ENCODE measurements around the gene CTRB1.

The CTRB1 gene

DNA sequence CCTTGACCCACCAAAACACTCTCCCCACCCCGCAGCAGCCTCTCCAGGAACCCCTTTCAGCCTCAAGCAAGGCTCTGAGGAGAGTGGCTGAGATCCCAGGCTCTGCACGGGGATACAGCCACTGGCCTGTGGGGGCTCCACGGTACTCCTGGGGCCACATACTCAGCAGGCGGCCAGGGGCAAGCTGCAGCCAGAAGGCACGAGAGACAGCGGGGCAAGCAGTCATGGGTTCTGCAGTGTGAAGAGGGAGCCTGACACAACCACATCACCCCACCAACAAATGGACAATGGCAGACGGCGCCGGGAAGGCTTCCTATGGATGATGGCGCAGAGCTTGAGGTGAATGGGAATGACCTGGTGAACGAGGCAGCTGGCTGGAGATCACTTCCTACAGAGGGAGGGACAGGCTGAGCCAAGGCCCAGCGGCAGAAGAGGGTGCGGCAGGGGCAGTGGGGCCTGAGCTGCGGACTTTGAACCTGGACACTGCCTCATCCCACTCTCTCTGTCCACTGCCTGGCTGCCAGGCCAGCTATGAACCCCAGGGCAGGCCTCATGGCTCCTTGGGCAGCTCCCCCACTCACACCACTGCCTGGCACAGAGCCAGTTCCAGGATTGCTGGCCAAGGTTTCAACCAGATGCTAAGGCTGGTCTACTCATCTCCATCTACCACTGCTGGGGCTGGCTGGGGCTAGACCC is 43.5 kb downstream of the CTRB1 start:
- Histone ChIP-seq H3K27ac (ENCODE audit: low read length) (no peak overlapping the region), H3K9me3 (ENCODE audit: control insufficient read depth in 1 of 2, low read length in 2 of 2) (no peaks in the 10 kb centered on the region), H3K4me3 (ENCODE audit: low read depth in 1 of 2, low read length in 2 of 2) (no peak overlapping the region), H3K4me1 (ENCODE audit: control insufficient read depth in 1 of 2, insufficient read depth in 2 of 2, low read length in 2 of 2) (peaks cover 24 to 65% of the 10 kb centered on the region in 2 donors), H3K27me3 (ENCODE audit: low read depth, low read length) (no peaks in the 10 kb centered on the region), H3K36me3 (ENCODE audit: control insufficient read depth in 1 of 2, insufficient read depth in 2 of 2, low read length in 2 of 2) (no peaks in the 10 kb centered on the region)

DNA sequence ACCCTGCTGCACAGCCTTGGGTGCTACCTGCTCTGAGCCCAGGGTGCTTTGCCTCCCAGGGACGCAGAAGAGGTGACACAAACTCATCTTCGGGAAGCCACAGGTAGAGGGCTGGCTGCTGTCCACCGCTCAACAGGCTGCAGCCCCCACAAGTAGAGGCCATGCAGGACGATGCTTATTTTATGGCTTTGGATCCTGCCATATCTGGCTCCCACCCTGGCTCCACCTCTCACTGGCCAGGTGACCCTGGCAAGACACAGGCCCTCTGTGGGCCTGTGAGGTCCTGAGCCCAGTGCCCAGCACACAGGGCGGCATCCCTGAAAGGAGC is 44.0 kb downstream of the CTRB1 start:
- no peaks in the 10 kb centered on the region for H3K27me3 ChIP-seq (ENCODE audit: low read depth, low read length)
- no peak overlapping the region for H3K27ac ChIP-seq (ENCODE audit: low read length)
- no peak overlapping the region for H3K4me3 ChIP-seq (ENCODE audit: low read depth in 1 of 2, low read length in 2 of 2)
- no peaks in the 10 kb centered on the region for H3K9me3 ChIP-seq (ENCODE audit: control insufficient read depth in 1 of 2, low read length in 2 of 2)
- H3K4me1 ChIP-seq (ENCODE audit: control insufficient read depth in 1 of 2, insufficient read depth in 2 of 2, low read length in 2 of 2), result peaks cover 24 to 65% of the 10 kb centered on the region in 2 donors
- H3K36me3 ChIP-seq (ENCODE audit: control insufficient read depth in 1 of 2, insufficient read depth in 2 of 2, low read length in 2 of 2), result no peaks in the 10 kb centered on the region

DNA sequence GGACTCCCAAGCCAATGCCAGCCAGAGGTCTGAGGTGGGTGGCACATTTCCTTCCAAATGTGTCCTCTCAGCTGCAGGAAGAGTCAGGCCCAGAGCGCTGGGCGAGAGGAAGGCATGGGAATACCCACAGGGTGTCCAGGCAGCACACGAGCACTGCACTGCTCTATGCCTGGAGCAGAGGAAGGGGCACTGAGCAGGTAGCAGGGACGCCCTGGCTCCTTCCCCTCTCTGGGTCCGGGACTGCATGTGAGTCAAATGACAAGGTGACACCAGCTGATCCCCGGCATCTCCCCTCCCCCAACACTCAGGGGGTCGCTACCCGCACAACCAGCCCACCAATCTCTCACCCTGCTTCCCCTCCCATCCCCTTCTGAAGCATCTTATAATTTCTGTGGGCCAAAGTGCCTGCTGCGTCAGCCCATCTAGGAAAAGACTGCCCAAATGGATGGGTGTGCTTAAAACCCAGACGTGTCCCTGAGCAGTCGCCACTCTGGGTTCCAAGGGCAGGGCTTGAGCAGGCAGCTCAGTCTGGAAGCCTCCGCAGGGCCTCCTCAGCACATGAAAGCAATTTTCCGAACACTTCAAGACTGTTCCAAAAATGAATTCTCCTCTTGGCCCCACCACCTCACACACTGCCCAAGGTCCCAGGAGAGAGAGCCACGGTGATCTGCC is 44.6 kb downstream of the CTRB1 start:
- Histone ChIP-seq H3K4me1 (ENCODE audit: control insufficient read depth in 1 of 2, insufficient read depth in 2 of 2, low read length in 2 of 2) (peaks cover 22 to 60% of the 10 kb centered on the region in 2 donors), H3K36me3 (ENCODE audit: control insufficient read depth in 1 of 2, insufficient read depth in 2 of 2, low read length in 2 of 2) (no peaks in the 10 kb centered on the region), H3K27me3 (ENCODE audit: low read depth, low read length) (no peaks in the 10 kb centered on the region), H3K27ac (ENCODE audit: low read length) (peak overlapping the region; percentile 90), H3K9me3 (ENCODE audit: control insufficient read depth in 1 of 2, low read length in 2 of 2) (no peaks in the 10 kb centered on the region), H3K4me3 (ENCODE audit: low read depth in 1 of 2, low read length in 2 of 2) (peak overlapping the region; percentile 65 to 86)

DNA sequence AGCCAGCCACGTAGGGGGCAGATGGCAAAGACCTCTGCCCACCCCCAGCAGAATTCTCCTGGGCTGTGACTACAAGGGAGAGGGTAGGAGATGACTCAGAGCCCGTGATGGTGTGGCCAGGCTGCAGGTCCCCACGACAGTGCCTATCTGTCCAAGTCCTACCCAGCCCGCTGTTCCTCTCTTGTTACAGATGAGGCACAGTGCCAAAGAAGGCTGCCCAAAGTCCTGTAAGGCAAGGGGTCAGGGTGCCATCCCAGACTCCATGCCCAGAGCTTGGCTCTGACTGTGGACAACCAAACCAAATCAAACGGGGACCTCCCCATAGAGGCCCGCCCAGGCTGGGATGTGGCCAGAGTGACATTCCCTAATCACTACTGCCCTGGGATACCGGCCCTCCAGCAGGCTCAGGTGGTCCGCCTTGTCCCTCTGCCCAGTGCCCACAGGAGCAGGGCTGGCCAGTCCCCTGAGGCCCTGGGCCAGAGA is 45.2 kb downstream of the CTRB1 start:
- H3K27me3 ChIP-seq (ENCODE audit: low read depth, low read length), result no peaks in the 10 kb centered on the region
- H3K36me3 ChIP-seq (ENCODE audit: control insufficient read depth in 1 of 2, insufficient read depth in 2 of 2, low read length in 2 of 2), result no peaks in the 10 kb centered on the region
- H3K27ac ChIP-seq (ENCODE audit: low read length), result peak overlapping the region; percentile 90
- H3K4me1 ChIP-seq (ENCODE audit: control insufficient read depth in 1 of 2, insufficient read depth in 2 of 2, low read length in 2 of 2), result peaks cover 19 to 54% of the 10 kb centered on the region in 2 donors
- H3K9me3 ChIP-seq (ENCODE audit: control insufficient read depth in 1 of 2, low read length in 2 of 2), result no peaks in the 10 kb centered on the region
- H3K4me3 ChIP-seq (ENCODE audit: low read depth in 1 of 2, low read length in 2 of 2), result peak overlapping the region; percentile 65 to 86

- no peaks in the 10 kb centered on the region for H3K27me3 ChIP-seq (ENCODE audit: low read depth, low read length)
- H3K4me3 ChIP-seq (ENCODE audit: low read depth in 1 of 2, low read length in 2 of 2), result peak overlapping the region; percentile 65 to 86
- no peaks in the 10 kb centered on the region for H3K9me3 ChIP-seq (ENCODE audit: control insufficient read depth in 1 of 2, low read length in 2 of 2)
- H3K4me1 ChIP-seq (ENCODE audit: control insufficient read depth in 1 of 2, insufficient read depth in 2 of 2, low read length in 2 of 2), result peaks cover 19 to 51% of the 10 kb centered on the region in 2 donors
- H3K27ac ChIP-seq (ENCODE audit: low read length), result peak overlapping the region; percentile 90
- no peaks in the 10 kb centered on the region for H3K36me3 ChIP-seq (ENCODE audit: control insufficient read depth in 1 of 2, insufficient read depth in 2 of 2, low read length in 2 of 2)
These were observed 45.7 kb downstream of the CTRB1 start for GRCh38 chr16:75264457-75264998.

- Histone ChIP-seq H3K36me3 (ENCODE audit: control insufficient read depth in 1 of 2, insufficient read depth in 2 of 2, low read length in 2 of 2) (no peaks in the 10 kb centered on the region), H3K27ac (ENCODE audit: low read length) (peak overlapping the region; percentile 90), H3K4me1 (ENCODE audit: control insufficient read depth in 1 of 2, insufficient read depth in 2 of 2, low read length in 2 of 2) (peaks cover 19 to 51% of the 10 kb centered on the region in 2 donors), H3K27me3 (ENCODE audit: low read depth, low read length) (no peaks in the 10 kb centered on the region), H3K4me3 (ENCODE audit: low read depth in 1 of 2, low read length in 2 of 2) (peak overlapping the region; percentile 65 to 86), H3K9me3 (ENCODE audit: control insufficient read depth in 1 of 2, low read length in 2 of 2) (no peaks in the 10 kb centered on the region)
These were observed 46.5 kb downstream of the CTRB1 start for GRCh38 chr16:75264999-75265910.

- Histone ChIP-seq H3K4me1 (ENCODE audit: control insufficient read depth in 1 of 2, insufficient read depth in 2 of 2, low read length in 2 of 2) (peaks cover 19 to 49% of the 10 kb centered on the region in 2 donors), H3K9me3 (ENCODE audit: control insufficient read depth in 1 of 2, low read length in 2 of 2) (no peaks in the 10 kb centered on the region), H3K4me3 (ENCODE audit: low read depth in 1 of 2, low read length in 2 of 2) (peak overlapping the region; percentile 33 to 86), H3K36me3 (ENCODE audit: control insufficient read depth in 1 of 2, insufficient read depth in 2 of 2, low read length in 2 of 2) (no peaks in the 10 kb centered on the region), H3K27ac (ENCODE audit: low read length) (no peak overlapping the region), H3K27me3 (ENCODE audit: low read depth, low read length) (no peaks in the 10 kb centered on the region)
These were observed 47.3 kb downstream of the CTRB1 start for GRCh38 chr16:75265911-75266701.

DNA sequence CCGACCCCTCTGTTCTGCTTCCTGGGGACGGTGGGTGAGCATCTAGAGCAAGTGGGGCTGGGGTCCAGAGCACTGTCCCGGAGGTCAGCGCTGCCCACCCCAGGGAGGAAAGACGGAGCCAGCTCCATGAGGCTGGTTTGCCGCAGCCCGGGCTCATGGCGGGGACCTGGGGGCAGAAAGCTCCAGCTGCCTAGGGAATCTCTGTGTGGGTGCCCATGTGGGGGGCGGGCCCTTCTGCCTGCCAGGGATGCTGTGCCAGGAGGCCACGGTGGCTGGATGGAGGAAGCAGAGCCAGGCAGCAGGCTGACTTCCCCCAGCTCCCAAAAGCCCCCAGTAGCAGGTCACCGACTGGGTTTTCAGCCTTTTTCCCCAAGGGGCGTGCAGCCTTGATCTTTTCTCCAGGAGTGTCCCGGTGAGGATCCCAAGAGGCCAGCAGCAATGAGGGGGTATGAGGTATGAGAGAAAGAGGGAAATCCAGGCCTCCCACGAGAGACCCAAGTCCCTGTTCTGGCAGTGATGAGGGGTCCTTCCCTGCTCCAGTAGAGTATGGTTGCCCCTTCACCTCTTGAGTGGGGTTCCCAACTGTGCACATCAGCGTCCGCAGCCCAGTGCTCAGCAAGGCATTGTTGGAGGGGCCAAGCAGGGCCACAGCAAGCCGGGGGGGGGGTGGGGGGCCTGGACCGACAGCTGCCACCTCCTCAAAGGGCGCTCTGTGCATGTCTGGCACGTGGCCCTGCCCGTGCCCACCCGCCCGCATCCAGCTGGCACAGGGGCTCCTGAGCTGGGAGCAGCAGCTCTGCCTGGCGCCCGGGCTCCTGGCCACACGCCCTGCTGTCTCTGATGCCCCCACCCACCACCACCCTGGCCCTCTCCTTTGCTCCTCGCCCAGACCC is 48.2 kb downstream of the CTRB1 start:
- H3K27me3 ChIP-seq (ENCODE audit: low read depth, low read length), result no peaks in the 10 kb centered on the region
- H3K4me3 ChIP-seq (ENCODE audit: low read depth in 1 of 2, low read length in 2 of 2), result no peak overlapping the region
- H3K4me1 ChIP-seq (ENCODE audit: control insufficient read depth in 1 of 2, insufficient read depth in 2 of 2, low read length in 2 of 2), result peaks cover 16 to 46% of the 10 kb centered on the region in 2 donors
- no peaks in the 10 kb centered on the region for H3K36me3 ChIP-seq (ENCODE audit: control insufficient read depth in 1 of 2, insufficient read depth in 2 of 2, low read length in 2 of 2)
- no peak overlapping the region for H3K27ac ChIP-seq (ENCODE audit: low read length)
- no peaks in the 10 kb centered on the region for H3K9me3 ChIP-seq (ENCODE audit: control insufficient read depth in 1 of 2, low read length in 2 of 2)

GRCh38 chr16:75267631-75268264 is 49.0 kb downstream of the CTRB1 start:
- Histone ChIP-seq H3K4me3 (ENCODE audit: low read depth in 1 of 2, low read length in 2 of 2) (no peak overlapping the region), H3K27me3 (ENCODE audit: low read depth, low read length) (no peaks in the 10 kb centered on the region), H3K36me3 (ENCODE audit: control insufficient read depth in 1 of 2, insufficient read depth in 2 of 2, low read length in 2 of 2) (no peaks in the 10 kb centered on the region), H3K9me3 (ENCODE audit: control insufficient read depth in 1 of 2, low read length in 2 of 2) (no peaks in the 10 kb centered on the region), H3K27ac (ENCODE audit: low read length) (no peak overlapping the region), H3K4me1 (ENCODE audit: control insufficient read depth in 1 of 2, insufficient read depth in 2 of 2, low read length in 2 of 2) (peaks cover 12 to 46% of the 10 kb centered on the region in 2 donors)

Measured in muscle layer of duodenum (tissue), 2 donors.